GM19395 (cell line): ENCODE results near the gene PELI3.

Source experiments
- ATAC-seq: cut with Tn5 transposase; IDR thresholded peaks from one replicate; pipeline ENCODE4 v1.9.1; 2021; ENCODE audit warnings: mild to moderate bottlenecking, moderate library complexity; ENCODE audit not compliant: unreplicated experiment

PELI3 gene

GRCh38 chr11:66473608-66474515 is 7.2 kb downstream of the PELI3 start:
- ATAC-seq = no peak

DNA sequence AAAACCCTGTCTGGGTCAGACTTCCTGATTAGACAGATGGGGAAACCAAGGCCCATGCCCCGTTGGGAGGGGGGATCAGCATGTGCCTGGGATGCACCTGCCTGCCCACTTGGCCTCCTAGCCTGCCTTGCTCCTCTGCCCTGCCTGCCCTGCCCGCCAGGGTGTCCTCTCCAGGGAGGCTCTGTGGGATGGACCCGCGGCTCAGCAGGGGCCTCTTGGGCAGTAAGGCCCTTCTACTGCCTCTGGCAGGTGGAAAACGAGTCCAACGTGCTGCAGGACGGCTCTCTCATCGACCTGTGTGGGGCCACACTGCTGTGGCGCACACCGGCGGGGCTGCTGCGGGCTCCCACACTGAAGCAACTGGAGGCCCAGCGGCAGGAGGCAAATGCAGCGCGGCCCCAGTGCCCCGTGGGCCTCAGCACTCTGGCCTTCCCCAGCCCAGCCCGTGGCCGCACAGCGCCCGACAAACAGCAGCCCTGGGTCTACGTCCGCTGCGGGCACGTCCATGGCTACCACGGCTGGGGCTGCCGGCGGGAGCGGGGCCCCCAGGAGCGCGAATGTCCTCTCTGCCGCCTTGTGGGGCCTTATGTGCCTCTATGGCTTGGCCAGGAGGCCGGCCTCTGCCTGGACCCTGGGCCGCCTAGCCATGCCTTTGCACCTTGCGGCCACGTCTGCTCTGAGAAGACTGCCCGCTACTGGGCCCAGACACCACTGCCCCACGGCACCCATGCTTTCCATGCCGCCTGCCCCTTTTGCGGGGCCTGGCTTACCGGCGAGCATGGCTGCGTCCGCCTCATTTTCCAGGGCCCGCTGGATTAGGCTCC is 8.9 kb downstream of the PELI3 start:
- ATAC-seq = no peak

DNA sequence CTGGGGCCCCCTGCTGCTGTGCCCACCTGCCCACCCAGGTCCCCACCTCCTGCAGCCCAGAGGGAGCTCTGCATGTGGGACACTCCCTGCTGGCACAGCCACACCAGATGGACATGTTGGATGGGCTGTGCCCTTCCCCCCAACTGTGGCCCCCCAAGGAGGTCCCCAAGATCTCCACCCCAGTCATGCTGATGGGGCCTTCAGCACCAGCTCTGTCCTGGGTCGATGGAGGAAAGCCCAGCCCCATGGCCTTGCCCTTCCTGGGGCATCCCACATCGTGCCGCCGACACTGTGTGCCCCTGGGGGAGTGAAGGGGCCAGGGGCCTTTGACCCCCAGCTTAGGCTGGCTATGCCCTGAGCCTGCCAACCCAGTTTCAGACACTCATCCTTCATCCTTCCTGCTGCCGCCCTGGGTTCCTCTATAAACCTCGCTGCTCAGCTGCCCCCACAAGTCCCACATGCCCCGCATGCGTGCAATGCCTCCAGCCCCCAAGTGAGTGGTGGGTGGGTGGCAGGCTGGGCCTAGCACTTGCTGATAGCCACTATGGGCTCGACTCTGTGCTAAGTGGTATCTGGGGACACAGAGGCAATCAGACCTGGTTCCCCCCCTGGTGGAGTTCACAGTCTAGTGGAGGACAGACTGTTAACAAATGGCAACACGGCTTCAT is 9.6 kb downstream of the PELI3 start:
- ATAC-seq = no peak

GRCh38 chr11:66476841-66477251 is 10.1 kb downstream of the PELI3 start:
- ATAC-seq = no peak

DNA sequence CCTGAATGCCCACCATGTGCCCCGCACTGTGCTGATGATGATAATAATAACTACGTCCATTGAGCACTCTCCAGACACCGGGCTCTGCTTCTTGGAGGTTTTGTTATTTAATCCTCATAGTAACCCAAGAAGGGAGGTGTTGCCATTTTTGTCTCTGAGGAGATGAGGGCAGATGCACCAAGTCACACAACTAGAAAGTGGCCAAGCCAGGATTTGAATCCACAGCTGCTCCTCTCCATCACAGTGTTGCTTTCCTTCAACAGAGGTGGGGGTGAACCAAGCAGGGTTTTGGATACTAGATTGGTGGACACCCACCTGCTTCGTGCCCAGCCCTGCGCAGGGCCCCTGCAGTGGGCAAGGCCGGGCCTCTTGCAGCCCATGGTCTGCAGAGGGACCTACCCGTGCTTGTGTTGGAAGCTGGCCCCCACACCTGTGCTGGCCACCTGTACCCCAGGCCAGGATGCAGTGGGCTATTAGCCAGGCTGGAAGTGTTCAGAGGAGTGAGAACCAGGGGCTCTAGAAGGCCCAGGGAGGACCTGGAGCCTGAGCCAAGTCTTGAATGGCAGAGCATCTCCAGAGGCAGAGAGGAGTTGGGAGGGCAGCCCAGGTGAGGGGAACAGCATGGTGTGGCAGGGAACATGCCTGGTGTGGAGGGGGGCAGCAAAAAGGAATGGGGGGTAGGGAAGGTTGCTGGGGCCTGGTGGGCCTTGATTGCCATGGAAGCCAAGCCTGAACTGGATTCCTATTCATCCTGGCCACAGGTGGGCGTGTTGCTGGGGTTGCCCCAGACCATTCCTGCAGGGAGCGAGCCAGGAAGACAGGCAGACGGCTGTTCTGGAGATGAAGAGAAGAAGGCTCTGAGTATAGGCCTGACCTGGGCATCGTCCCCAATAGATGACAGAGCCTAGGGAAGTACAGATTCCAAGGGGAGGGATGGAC is 10.8 kb downstream of the PELI3 start:
- ATAC-seq = no peak

DNA sequence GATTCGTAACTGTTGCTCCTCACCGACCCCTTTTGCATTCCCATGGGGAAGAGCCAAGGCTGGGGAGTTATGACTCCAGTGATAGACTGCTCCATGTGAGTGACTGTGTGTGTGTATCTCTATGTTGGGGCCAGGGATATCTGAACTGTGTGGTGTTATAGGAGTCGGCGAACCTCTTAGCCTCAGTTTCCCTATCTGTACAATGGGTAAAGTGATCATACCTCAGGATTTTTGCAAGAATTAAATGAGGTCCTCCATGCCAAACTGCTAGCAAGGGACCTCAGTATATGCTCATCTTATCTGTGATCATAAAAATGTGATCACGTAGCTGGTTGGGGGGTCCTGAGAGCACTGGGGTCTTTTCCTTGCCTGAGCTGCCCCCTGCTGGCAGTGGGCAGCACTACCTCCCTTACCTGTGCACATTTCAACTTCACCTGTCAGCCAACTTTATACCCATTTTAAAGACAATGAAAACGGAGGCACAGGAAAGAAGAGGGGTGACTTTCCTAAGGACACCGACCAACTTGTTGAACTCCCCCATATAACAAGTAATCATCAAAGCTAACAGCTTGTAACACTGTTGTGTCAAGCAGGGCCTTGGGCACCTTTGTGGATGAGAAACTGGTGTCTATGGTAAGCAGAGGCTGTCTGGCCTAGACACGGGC is 12.2 kb downstream of the PELI3 start:
- no peak for ATAC-seq

GRCh38 chr11:66479394-66480116 is 12.8 kb downstream of the PELI3 start:
- no peak for ATAC-seq

- peak; percentile 84 for ATAC-seq
These were observed 13.6 kb downstream of the PELI3 start, which contains the start of gene DPP3 for GRCh38 chr11:66480117-66480938. DPP3 (plus strand) TSS chr11:66480434; CDS start chr11:66482201, 1,767 bp downstream.

- no peak for ATAC-seq
These were observed 18.2 kb downstream of the PELI3 start for GRCh38 chr11:66484806-66485380.

GRCh38 chr11:66488957-66489356 is 22.3 kb downstream of the PELI3 start:
- ATAC-seq = no peak

GRCh38 chr11:66489636-66490035 is 22.9 kb downstream of the PELI3 start:
- ATAC-seq = no peak

DNA sequence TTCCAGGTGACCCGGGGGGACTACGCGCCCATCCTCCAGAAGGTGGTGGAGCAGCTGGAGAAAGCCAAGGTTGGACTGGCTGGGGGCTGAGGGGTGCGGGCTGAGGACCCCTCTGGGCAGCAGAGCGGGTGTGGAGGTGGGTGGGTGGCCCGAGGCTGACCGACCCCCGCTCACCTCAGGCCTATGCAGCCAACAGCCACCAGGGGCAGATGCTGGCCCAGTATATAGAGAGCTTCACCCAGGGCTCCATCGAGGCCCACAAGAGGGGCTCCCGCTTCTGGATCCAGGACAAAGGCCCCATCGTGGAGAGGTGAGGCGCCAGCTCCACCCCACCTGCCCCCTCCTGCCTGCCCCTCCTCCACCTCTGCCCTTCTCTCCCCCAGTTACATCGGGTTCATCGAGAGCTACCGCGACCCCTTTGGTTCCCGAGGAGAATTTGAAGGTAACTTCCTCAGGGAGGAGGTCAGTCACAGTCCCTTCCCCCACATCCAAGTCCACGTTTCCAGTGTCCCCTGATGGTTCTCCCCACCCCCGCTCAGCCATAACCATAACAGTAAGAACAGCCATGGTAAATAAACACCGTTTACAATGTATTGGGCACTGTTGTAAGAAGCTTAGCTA is 24.7 kb downstream of the PELI3 start:
- no peak for ATAC-seq

- ATAC-seq = no peak
These were observed 25.6 kb downstream of the PELI3 start for GRCh38 chr11:66492161-66492865.

DNA sequence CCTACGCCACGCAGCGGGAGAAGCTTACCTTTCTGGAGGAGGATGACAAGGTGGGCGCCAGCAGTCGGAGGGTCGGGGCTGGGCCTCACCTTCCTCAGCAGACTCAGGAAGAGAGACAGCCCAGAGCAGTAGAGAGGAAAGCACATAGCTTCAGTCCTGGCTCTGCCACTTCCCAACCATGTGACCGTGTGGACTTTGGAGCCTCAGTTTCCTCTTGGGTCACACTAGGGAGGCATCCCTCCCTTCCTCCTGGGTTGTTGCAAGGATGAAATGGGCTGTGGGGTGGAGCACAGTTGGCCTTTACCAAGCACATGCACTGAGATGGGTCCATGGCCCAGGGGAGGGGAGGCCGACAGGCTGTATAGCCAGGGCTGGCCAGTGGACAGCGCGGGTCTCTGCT is 26.4 kb downstream of the PELI3 start:
- no peak for ATAC-seq

GRCh38 chr11:66494458-66494857 is 27.8 kb downstream of the PELI3 start:
- no peak for ATAC-seq

DNA sequence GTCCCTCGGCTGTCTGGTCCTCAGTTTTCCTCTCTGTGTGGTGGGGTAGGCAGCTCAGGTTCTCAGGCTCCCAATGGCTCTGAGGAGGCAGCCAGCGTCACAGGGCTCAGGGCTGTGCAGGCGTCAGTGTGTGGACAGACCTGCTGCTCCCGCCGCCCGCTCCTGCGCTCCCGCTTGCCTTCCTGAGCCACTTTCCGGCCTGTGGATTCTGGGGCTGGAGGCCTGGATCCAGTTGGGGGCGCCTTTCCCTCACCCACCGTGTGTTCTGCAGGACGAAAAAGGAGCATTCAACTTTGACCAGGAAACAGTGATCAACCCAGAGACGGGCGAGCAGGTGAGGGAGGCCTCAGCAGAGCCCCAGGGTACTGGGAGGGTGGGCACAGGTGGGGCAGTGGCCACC is 28.2 kb downstream of the PELI3 start:
- ATAC-seq = no peak

DNA sequence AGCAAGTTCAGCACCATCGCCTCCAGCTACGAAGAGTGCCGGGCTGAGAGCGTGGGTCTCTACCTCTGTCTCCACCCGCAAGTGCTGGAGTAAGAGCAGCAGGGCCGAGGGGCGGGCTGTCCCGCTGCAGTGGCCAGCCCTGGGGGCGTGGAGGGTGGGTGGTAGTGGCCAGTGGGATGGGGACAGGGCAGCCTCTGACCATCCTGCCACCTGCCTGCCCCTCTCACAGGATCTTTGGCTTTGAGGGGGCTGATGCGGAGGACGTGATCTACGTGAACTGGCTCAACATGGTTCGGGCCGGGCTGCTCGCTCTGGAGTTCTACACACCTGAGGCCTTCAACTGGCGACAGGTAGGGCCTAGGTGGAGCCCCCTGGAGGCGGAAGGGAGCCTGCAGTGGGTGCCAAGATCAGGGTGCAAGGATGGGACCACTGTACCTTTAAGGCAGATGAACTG is 28.7 kb downstream of the PELI3 start:
- ATAC-seq = no peak
